ENCODE measurements around the gene MYMK.

Gene MYMK

DNA sequence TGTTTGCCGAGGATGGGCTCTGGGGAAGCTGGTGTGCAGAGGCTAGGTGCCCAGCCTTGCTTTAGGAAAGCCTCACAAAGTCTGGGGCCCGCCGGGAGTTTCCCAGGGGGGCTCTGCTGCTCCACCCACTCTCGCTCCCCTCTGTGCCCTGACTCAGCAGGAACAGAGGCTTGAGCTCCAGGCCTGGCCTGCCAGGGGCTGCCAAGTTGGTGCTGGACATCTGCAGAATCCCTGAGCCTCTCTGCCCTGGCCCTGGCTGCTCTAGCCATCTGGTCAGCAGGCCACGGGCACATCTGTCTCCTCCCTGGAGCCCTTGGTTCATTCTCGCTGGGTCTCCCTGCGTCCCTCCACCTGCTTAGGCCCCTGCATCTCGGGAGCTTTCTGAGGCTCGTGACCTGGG, 9.1 kb upstream of the MYMK start:
- DNase-seq, result no peak

DNA sequence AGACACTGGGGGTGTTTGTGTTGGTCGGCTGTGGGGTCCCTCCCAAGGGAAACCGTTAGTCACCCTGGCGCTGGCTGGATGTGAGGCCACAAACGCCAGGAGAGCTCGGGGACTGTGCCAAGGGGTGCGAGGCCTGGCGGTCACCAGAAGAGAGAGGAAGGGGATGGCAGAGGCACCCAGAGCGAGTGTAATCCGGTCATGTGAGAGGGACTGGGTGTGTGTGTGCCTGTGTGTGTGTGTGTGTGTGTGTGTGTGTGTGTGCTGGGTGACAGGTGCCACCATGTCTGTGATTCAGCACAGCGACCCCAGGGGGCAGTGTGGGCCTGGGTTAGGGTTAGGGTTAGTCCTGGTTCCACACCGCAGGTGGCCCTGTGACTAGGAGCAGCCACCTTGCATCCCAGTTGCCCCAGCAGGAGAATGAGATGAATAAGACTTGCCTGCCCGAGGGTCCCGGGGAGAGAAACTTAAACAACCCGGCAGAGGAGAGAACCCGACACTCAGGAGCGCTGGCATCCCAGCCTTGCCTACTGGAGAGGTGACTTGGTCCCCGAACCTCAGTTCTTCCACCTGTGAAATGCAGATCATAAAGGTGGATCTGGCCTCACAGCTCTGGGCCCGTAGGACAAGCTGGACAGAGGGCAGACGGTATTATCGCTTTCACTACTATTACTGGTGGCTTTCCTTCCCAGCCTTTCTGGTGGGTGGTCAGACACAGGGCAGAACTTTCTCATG, 8.3 kb upstream of the MYMK start:
- no peak for DNase-seq

DNA sequence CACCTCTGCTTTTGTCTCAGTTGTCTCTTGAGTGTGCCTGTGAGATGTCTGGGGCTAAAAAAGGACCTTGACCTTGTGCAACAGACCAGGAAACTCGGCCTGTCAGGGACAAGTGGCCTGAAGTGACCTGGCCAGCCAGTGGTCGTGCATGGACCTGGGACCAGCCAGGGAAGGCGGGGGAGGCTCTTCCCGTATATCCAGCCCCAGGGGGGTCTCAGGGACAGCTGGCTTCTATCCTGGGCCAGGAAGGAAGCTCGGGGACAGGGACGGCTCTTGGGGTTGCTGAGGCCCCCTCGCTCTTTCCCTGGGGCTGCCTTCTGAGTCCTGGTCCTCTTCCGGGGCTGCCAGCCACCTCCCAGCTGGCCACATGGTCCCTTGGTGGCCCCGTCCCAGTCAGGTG, 6.5 kb upstream of the MYMK start:
- DNase-seq, result no peak

- no peak for DNase-seq
These were observed 5.1 kb upstream of the MYMK start for GRCh38 chr9:133529874-133530273.

DNA sequence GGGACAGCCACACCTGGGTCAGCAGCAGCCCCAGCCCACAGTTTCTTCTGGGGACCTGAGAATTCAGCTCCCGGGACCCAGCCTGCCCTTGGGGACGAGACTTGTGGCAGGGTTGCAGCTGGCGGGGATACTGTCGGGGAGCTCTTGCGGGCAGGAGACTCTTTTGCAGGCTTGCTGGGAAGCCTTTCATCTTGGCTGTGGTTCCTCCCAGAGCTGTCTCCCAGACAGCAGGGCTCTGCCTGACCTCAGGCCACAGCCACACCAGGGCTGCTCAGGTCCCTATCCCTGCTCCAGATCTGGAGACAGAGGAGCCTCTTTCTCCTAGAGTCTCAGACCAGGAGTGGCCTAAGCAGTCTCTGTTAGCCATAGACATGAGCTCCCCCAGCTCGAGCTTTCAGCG, 4.7 kb upstream of the MYMK start:
- DNase-seq, result no peak

DNA sequence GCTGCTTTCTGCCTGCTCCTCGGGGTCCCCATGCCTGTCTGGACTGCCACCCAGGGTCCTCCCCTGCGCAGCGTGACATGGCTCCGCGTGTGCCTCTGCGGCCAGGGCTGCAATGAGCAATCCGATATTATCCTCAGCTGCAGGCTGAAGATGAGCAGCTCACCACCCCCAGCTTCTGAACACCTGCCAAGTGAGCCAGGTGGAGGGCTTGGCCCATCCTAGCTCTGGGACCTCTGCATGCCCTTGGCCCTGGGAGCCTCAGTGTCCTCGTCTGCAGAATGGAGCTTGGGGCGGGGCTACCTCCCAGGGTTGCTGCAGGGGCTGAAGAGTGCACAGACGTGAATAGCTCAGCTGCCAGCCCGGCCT, 4.1 kb upstream of the MYMK start:
- no peak for DNase-seq

- DNase-seq, result no peak
These were observed 3.5 kb upstream of the MYMK start for GRCh38 chr9:133528001-133528875.

DNA sequence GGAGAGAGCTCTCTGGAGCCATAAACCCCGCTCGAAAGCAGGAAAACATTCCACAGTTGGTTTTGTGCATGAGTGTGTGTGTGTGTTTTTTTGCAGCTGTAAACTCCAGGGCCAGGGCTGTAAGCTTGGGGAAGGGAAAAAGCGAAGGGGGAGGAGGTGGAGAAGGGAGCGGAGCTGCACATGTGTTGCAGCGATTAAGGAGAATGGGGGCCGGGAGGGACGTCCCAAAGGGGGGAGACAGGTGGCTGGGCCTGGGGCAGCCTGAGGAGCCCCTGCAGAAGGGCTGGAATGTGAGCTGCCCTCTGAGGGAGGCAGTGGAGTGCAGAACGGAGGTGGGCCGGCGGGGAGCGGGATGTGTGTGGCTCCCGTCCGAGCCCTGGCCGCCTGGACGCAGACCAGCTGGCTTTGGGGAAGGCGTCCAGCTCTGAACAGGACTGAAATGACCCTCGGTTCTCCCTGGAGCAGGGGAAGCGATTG, 2.7 kb upstream of the MYMK start:
- no peak for DNase-seq

DNA sequence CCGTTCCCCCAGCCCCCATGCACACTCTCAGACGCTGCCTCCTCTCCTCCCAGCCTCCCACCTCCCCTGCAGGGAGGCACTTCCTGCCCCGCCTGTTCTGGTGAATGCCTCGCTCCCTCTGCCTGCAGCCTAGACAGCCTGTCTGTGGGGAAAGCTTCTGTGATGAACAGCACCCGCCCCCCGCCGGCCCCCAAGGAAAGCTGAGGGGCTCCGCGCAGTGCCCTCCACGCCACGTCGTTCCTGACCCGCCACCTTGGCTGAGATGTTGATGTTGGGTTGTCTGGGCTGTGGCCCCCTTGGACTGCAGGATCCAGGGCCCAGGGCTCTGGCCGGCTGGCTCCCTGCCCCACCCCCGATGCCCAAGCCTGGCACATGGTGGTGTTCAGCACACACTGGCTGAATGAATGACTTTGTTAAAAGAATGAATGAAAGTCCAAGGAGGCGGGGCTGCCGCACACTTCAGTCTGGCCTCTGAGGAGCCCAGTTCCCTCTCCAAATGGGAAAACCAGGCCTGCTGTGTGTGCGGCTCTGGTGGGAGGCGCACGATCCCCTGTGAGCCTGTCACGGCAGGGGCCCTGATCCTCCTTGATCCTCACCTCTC, 2.1 kb upstream of the MYMK start:
- no peak for DNase-seq

DNA sequence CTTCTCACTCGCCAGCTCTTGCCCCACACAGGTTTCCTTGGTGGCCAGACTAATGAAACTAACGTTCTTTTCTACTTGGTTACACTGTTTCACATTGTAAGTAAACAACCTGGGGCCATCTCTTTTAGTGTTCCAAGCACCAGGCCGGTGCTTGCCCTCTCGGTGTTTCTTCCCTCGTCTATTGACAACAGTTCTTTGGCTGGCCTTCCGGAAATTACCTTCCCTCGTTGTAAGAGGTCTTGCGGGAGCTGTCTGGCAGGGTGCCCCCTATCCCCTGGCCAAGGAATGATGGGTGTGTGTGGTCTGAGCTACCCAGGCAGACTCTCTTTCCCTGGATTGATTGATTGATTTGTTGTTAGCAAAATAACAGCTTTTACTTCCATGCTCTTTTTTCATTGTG, 918 bp upstream of the MYMK start:
- no peak for DNase-seq

DNA sequence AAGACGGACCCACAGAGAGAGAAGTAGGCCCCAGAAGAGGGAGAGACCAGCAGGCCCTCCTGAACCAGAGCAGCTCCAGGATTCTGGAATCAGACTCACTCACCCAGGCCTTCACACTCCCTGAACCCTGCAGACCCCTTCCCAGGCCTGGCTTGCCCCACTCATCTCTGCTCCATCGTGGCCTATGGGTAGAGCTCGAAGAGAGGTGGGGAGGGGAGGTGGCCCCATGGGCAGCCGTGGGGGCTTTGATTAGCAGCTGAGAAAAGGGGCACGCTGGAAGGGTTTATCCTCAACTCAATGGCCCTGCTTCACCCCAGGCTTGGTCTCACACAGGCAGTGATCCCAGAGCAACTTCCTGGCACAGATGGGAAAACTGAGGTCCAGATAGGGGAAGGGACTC, 613 bp downstream of the MYMK start:
- no peak for DNase-seq

DNA sequence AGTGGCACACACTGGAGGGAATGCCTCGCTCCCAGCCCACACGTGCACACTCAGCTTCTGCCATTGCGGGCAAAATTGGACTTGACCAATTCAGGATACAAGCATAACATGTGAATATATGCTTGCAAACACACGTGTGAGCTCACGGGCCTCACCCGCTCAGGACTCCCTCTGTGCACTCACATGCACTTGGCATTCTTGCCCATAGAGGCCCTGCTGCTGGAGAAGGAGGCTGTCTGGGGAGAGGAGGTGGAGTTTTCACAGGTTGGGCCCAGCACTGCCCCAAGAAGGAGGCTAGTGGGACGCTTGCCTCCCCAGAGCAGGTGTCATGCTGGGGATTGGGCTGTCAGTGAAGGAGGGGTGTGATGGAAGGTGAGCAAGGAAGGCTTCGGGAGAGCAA, 1.7 kb downstream of the MYMK start:
- DNase-seq, result no peak

DNA sequence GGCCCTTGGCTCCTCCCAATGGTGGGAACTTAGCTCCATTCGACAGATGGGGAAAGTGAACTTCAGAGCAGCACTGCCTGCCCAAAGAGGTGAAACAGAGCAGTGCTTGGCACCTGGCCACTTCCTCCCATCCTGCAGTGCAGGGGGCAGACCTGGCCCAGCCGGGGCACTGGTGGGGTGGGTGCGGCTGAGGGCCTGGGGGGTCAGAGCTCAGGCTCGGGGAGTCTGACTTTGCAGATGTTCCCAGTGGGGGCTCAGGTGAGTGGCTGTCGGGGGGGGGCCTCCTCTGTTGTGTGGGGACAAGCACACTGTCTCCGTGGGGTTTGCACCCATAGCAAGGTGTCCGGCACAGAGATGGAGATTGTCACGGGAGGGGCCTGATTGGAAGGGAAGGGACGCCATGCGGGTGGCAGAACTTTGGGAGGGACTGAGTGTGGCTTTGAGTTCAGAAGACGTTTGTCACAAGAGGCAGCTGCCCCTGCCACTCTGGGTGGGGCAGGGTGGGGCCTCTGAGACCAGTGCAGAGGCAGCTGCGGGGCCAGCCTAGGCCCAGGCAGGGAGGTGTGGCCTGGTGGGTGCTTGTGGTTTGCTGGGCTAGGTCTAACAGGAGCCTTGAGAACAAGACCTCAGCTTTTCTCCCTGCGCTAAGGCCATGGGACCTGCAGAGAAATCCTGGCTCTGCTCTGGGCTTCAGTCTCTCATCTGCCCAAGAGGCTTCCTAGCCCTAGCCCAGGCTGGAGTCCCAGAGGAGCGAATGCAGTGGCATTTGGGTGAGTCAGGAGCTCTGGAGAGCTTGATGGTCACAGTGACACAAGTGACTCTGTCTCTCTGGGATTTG, 2.5 kb downstream of the MYMK start:
- DNase-seq, result no peak

- DNase-seq, result no peak
These were observed 3.4 kb downstream of the MYMK start for GRCh38 chr9:133521122-133522072.

DNA sequence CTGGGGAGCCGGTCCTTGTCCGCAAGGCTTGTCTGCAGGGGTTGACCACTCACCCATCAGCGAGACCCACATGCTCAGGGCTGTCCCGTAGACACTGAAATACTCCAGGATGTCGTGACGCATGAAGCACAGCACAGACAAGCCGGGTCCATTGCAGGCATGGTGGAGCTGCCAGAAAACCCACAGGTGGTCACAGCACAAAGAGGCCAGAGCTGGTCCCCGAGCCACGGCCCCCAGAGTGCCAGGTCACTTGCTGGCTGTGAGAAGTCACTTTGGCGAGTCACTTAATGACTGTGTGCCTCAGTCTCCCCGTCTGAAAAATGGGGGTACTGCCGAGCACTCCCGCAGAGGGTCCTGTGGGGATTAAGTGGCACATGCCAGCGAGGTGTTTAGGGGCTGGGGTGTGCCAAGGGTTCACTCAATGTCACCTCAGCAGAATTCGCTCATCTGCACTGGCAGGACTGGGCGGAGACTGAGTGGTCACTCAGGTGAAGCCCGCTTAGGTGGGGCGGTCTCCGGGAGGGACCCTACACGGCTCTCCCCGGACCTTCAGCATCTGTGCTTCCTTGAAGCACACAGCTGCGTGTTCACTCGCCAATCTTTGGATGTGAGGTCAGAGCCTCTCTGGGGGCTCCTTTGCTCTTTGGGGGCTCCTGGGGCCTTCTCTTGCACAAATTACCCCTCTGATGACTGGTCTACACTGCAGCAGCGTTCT, 4.5 kb downstream of the MYMK start:
- no peak for DNase-seq

DNA sequence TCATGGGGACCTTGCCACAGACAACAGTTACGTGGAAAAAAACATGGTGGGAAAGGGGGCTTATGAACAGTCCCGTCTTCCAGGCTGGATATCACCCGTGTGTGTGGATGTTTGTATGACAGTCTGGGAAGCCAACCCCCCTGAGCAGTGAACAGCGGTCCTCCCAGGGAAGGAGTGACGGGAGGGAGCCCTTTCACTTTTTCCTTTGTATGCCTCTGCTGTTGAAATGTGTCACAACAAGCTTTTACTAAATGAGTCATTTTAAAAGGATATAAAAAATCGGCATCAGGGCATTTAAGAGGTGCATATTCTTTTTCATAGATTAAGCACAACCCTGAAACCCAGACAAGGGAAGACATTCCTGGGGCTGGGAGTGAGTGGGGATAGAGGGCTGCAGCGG, 5.1 kb downstream of the MYMK start:
- no peak for DNase-seq

- DNase-seq, result no peak
These were observed 5.9 kb downstream of the MYMK start for GRCh38 chr9:133518706-133519449.

GRCh38 chr9:133518200-133518599, 6.6 kb downstream of the MYMK start:
- DNase-seq, result no peak

- no peak for DNase-seq
These were observed 7.0 kb downstream of the MYMK start for GRCh38 chr9:133517711-133518110.

GRCh38 chr9:133516961-133517350, 7.8 kb downstream of the MYMK start:
- no peak for DNase-seq
